HUES6 (cell line): ENCODE results near the gene FIS1.
"Not testable (repeated sequence)": the region's sequence is repeated elsewhere in the genome, so short reads cannot be mapped to it uniquely, and the experiment has no call there.

Source experiments
- H3K27ac ChIP-seq: 2 replicates; pipeline ENCODE4 v1.7.0; 2013; ENCODE audit warnings: low read depth, mild to moderate bottlenecking, low read length, inconsistent platforms
- H3K27me3 ChIP-seq: 2 replicates; pipeline ENCODE4 v1.6.1; 2013; ENCODE audit warnings: low read length; ENCODE audit not compliant: control insufficient read depth, insufficient read depth
- H3K36me3 ChIP-seq: 2 replicates; pipeline ENCODE4 v1.6.1; 2013; ENCODE audit warnings: low read length; ENCODE audit not compliant: control insufficient read depth, insufficient read depth
- H3K4me1 ChIP-seq: 2 replicates; pipeline ENCODE4 v1.6.1; 2013; ENCODE audit warnings: low read length; ENCODE audit not compliant: control insufficient read depth, insufficient read depth
- H3K4me3 ChIP-seq: 2 replicates; pipeline ENCODE4 v1.5.1; 2013; ENCODE audit warnings: low read depth, low read length
- H3K9ac ChIP-seq: one replicate; pipeline ENCODE4 v1.6.1; 2013; ENCODE audit warnings: mild to moderate bottlenecking, low read length
- H3K9me3 ChIP-seq: 2 replicates; pipeline ENCODE4 v1.6.1; 2013; ENCODE audit warnings: low read depth, low read length; ENCODE audit not compliant: control insufficient read depth, insufficient read depth

Gene FIS1

GRCh38 chr7:101244375-101245146 lies at the start of gene FIS1:
Gene FIS1 (minus strand): TSS chr7:101245081. CDS start chr7:101245004, 77 bp downstream.
- H3K27ac ChIP-seq, result peak within 1 kb of the TSS; percentile 70; the same call in 1 of the 2 replicates
- peaks cover 7% of the 10 kb centered on the region for H3K4me1 ChIP-seq
- peak within 1 kb of the TSS; percentile 87 for H3K9ac ChIP-seq
- no peaks in the 10 kb centered on the region for H3K9me3 ChIP-seq
- peak within 1 kb of the TSS; percentile 96 for H3K4me3 ChIP-seq
- peaks cover 27% of the 10 kb centered on the region for H3K36me3 ChIP-seq
- H3K27me3 ChIP-seq, result no peaks in the 10 kb centered on the region

GRCh38 chr7:101294039-101294831 lies 49.4 kb upstream of the FIS1 start:
- Histone ChIP-seq H3K36me3 (no peaks in the 10 kb centered on the region), H3K27me3 (peaks cover 1% of the 10 kb centered on the region; the same call in 1 of the 2 replicates), H3K9ac (peak overlapping the region; percentile 85), H3K4me1 (peaks cover 40% of the 10 kb centered on the region), H3K27ac (peak overlapping the region; percentile 96), H3K9me3 (no peaks in the 10 kb centered on the region), H3K4me3 (peak overlapping the region; percentile 20; the same call in 1 of the 2 replicates)

GRCh38 chr7:101293069-101294021 lies 48.5 kb upstream of the FIS1 start:
- Histone ChIP-seq H3K4me1 (peaks cover 40% of the 10 kb centered on the region), H3K9ac (peak overlapping the region; percentile 84), H3K27ac (peak overlapping the region; percentile 96), H3K4me3 (peak overlapping the region; percentile 13; the same call in 1 of the 2 replicates)
- H3K36me3 ChIP-seq, H3K9me3 ChIP-seq, H3K27me3 ChIP-seq: not testable (repeated sequence)

- not testable (repeated sequence) for H3K36me3 ChIP-seq, H3K9me3 ChIP-seq, H3K27me3 ChIP-seq, H3K4me3 ChIP-seq
- Histone ChIP-seq H3K4me1 (peaks cover 40% of the 10 kb centered on the region), H3K9ac (peak overlapping the region; percentile 84), H3K27ac (peak overlapping the region; percentile 96; the same call in 1 of the 2 replicates)
Observed at GRCh38 chr7:101292566-101292965, 47.7 kb upstream of the FIS1 start.

- peak overlapping the region; percentile 45 for H3K9ac ChIP-seq
- peaks cover 40% of the 10 kb centered on the region for H3K4me1 ChIP-seq
- not testable (repeated sequence) for H3K27me3 ChIP-seq, H3K27ac ChIP-seq, H3K4me3 ChIP-seq, H3K9me3 ChIP-seq, H3K36me3 ChIP-seq
Observed at GRCh38 chr7:101290186-101291037, 45.5 kb upstream of the FIS1 start.

GRCh38 chr7:101289687-101290086 lies 44.8 kb upstream of the FIS1 start:
- not testable (repeated sequence) for H3K36me3 ChIP-seq, H3K9me3 ChIP-seq, H3K4me3 ChIP-seq, H3K27me3 ChIP-seq, H3K27ac ChIP-seq
- Histone ChIP-seq H3K4me1 (peaks cover 33% of the 10 kb centered on the region), H3K9ac (peak overlapping the region; percentile 54)

- Histone ChIP-seq H3K36me3 (no peaks in the 10 kb centered on the region), H3K4me3 (no peak overlapping the region), H3K9ac (no peak overlapping the region), H3K4me1 (peaks cover 27% of the 10 kb centered on the region), H3K9me3 (no peaks in the 10 kb centered on the region), H3K27ac (no peak overlapping the region), H3K27me3 (no peaks in the 10 kb centered on the region)
Observed at GRCh38 chr7:101288439-101288838, 43.6 kb upstream of the FIS1 start.

GRCh38 chr7:101287032-101287431 lies 42.2 kb upstream of the FIS1 start:
- Histone ChIP-seq H3K9ac (no peak overlapping the region), H3K36me3 (no peaks in the 10 kb centered on the region), H3K27me3 (no peaks in the 10 kb centered on the region), H3K9me3 (no peaks in the 10 kb centered on the region), H3K4me3 (no peak overlapping the region), H3K4me1 (peaks cover 16% of the 10 kb centered on the region), H3K27ac (no peak overlapping the region)

- peaks cover 12% of the 10 kb centered on the region for H3K4me1 ChIP-seq
- H3K27me3 ChIP-seq, H3K36me3 ChIP-seq, H3K9me3 ChIP-seq, H3K4me3 ChIP-seq, H3K9ac ChIP-seq, H3K27ac ChIP-seq: not testable (repeated sequence)
Observed at GRCh38 chr7:101285880-101286279, 41.0 kb upstream of the FIS1 start.

GRCh38 chr7:101285171-101285570 lies 40.3 kb upstream of the FIS1 start:
- H3K9ac ChIP-seq, result no peak overlapping the region
- H3K4me1 ChIP-seq, result peaks cover 7% of the 10 kb centered on the region
- no peak overlapping the region for H3K27ac ChIP-seq
- no peaks in the 10 kb centered on the region for H3K9me3 ChIP-seq
- H3K36me3 ChIP-seq, result no peaks in the 10 kb centered on the region
- no peak overlapping the region for H3K4me3 ChIP-seq
- no peaks in the 10 kb centered on the region for H3K27me3 ChIP-seq
